CD4-positive, alpha-beta memory T cell (primary cell): ENCODE results near the gene ATP2C1. TPM values are rescaled to one million over a fixed set of nuclear protein-coding genes. Genes with fewer than 3 reads are reported as not detected.
A peak's percentile ranks its signal among the peaks of the same experiment; 100 is the strongest.

Experiments
- CTCF ChIA-PET: fragments of 350-600 bp; sonication (Branson Sonifier 250); formaldehyde crosslinking; loops from one replicate; lab custom pipeline; 2021; ENCODE audit warnings: inconsistent platforms; ENCODE audit not compliant: partially characterized antibody; lab: Charles Lee
- POLR2A ChIA-PET: fragments of 350-600 bp; sonication (Branson Sonifier 250); formaldehyde crosslinking; loops from one replicate; lab custom pipeline; 2021; ENCODE audit not compliant: partially characterized antibody; lab: Charles Lee
- DNase-seq, 5 donors: peaks; one replicate each; pipeline versions ENCODE4 v3.0.0 to v3.0.0-alpha.2; 2020 to 2022; ENCODE audit warnings: mixed read lengths in 1 of 5
- H3K27ac ChIP-seq: one replicate; pipeline ENCODE4 v1.7.0; 2013; ENCODE audit warnings: low read depth, low read length
- H3K27me3 ChIP-seq: 2 replicates; pipeline ENCODE4 v1.7.0; 2013; ENCODE audit warnings: mild to moderate bottlenecking, low read length, moderate library complexity; ENCODE audit not compliant: insufficient read depth
- H3K36me3 ChIP-seq: 2 replicates; pipeline ENCODE4 v1.7.0; 2013; ENCODE audit warnings: mild to moderate bottlenecking, low read length, moderate library complexity; ENCODE audit not compliant: insufficient read depth
- H3K4me1 ChIP-seq: 2 replicates; pipeline ENCODE4 v1.7.0; 2013; ENCODE audit warnings: mild to moderate bottlenecking, low read length, moderate library complexity; ENCODE audit not compliant: insufficient read depth
- H3K4me3 ChIP-seq, 2 donors: one replicate each; pipeline ENCODE4 v1.7.0; 2013; ENCODE audit warnings: low read length in 2 of 2, mild to moderate bottlenecking in 1 of 2
- H3K9me3 ChIP-seq, 2 donors: one replicate each; pipeline ENCODE4 v1.7.0; 2013; ENCODE audit warnings: low read length in 2 of 2, control low read depth in 1 of 2; ENCODE audit not compliant: control insufficient read depth in 1 of 2
- H3K27ac Mint-ChIP-seq, 7 donors: one replicate each; pipeline ENCODE4 v1.8.0; 2020 to 2021; ENCODE audit warnings: mixed read lengths in 7 of 7, mild to moderate bottlenecking in 6 of 7, inconsistent platforms in 3 of 7, moderate library complexity in 3 of 7
- H3K27me3 Mint-ChIP-seq, 2 donors: one replicate each; pipeline ENCODE4 v1.8.0; 2020 to 2021; ENCODE audit warnings: mixed read lengths in 2 of 2
- H3K36me3 Mint-ChIP-seq, 2 donors: one replicate each; pipeline ENCODE4 v1.8.0; 2020 to 2021; ENCODE audit warnings: mixed read lengths in 2 of 2, inconsistent platforms in 1 of 2, mild to moderate bottlenecking in 1 of 2
- H3K4me1 Mint-ChIP-seq, 4 donors: one replicate each; pipeline ENCODE4 v1.8.0; 2020 to 2021; ENCODE audit warnings: mixed read lengths in 4 of 4, mild to moderate bottlenecking in 1 of 4
- H3K4me3 Mint-ChIP-seq, 8 donors: one replicate each; pipeline ENCODE4 v1.8.0; 2020 to 2021; ENCODE audit warnings: mixed read lengths in 8 of 8, mild to moderate bottlenecking in 7 of 8, moderate library complexity in 6 of 8, inconsistent platforms in 3 of 8
- H3K9me3 Mint-ChIP-seq, 8 donors: one replicate each; pipeline ENCODE4 v1.8.0; 2020 to 2021; ENCODE audit warnings: mixed read lengths in 8 of 8, mild to moderate bottlenecking in 5 of 8, inconsistent platforms in 3 of 8, moderate library complexity in 1 of 8
- intact Hi-C: fragments of 100-400 bp; cut with micrococcal nuclease; formaldehyde crosslinking; loops from one replicate; pipeline ENCODE4 v1.15.1; 2023
- polyA plus RNA-seq, 2 donors: library from polyadenylated mRNA; unstranded; fragments of 300-500 nt; fragmentation: Illumina TruSeq; gene quantifications; one replicate each; pipeline ENCODE4 v1.2.3, GENCODE V29; 2021
- total RNA-seq, 2 experiments: library from RNA; stranded (reverse); gene quantifications; one replicate each; pipeline ENCODE4 v1.2.3, GENCODE V29; 2021

ATP2C1 gene
- total RNA-seq: 10 to 100 TPM; 56.3 to 57.3 TPM
- polyA plus RNA-seq: 10 to 100 TPM; 12.0 to 12.7 TPM

DNA sequence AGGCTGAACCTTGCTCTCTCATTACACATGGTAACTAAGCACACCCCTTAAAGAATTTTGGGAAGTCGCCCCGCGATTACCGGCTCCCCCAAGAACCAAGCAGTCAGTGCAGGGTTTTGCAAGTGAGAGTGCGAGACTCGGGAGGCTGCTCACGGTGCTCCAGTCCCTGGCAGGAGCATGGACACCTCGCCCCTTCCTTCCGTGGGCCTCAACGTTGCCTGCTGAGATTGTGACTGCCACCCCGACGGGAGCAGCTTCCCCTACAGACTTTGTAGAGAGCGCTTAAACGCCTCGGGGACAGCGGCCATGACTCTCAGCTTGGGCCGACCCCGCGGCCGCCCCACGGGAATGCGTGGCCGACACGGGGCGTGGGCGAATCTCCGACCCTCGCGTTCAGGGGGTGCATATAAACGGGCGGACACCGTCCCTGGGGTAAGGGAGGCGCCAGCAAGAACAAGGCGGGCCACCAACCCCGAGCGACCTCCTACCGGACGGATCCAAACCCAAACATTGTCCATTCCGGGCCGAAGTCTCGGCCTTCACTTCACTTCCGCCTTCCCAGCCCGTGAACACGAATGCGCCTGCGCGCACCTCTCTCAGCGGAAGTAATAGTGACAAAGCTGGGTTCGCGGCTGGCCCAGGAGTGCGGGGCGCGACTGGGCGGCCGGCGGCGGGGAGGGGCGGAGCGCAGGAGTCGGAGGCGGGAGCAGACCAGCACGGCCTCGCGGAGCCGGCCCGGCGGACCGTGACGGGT is at the start of gene ATP2C1:
Gene ATP2C1, plus strand, starts transcription at position 709 of the 754 bp plus-strand sequence. CDS start 686 bp downstream, outside the sequence.
- H3K27me3 ChIP-seq: no peaks in the 10 kb centered on the region
- peak; percentile 89 to 91 (median 89) for DNase-seq
- peak within 1 kb of the TSS; percentile 79 to 99 for H3K4me3 ChIP-seq
- peaks cover 0 to 10% of the 10 kb centered on the region in 2 donors for H3K36me3 Mint-ChIP-seq
- peaks cover 36% of the 10 kb centered on the region for H3K4me1 ChIP-seq
- H3K27ac Mint-ChIP-seq: peak within 1 kb of the TSS; percentile 99 to 100 (median 100)
- no peaks in the 10 kb centered on the region for H3K36me3 ChIP-seq
- peaks cover 27 to 54% (median 32%) of the 10 kb centered on the region in 4 donors for H3K4me1 Mint-ChIP-seq
- intact Hi-C loops: loop anchor here (1.0 to 5.0 kb wide), 10 partner anchors 13 to 1829 kb away; partner anchors contain the start of genes ASTE1, DNAJC13, IFT122 and NEK11
- peak within 1 kb of the TSS; percentile 99 for H3K27ac ChIP-seq
- no peaks in the 10 kb centered on the region for H3K9me3 ChIP-seq
- ChIA-PET POLR2A (interaction anchor here (0.6 to 3.0 kb wide), 18 partner anchors 12 to 1578 kb away, joined by 3 to 40 read pairs (median 4); partner anchors contain the start of genes ASTE1, DNAJC13, NEK11 and PIK3R4), CTCF (interaction anchor here (0.7 to 5.6 kb wide), 25 partner anchors 10 to 610 kb away, joined by 3 to 65 read pairs (median 3); partner anchors contain the start of genes ASTE1, NEK11, NUDT16 and PIK3R4)
- H3K9me3 Mint-ChIP-seq: peaks cover 0 to 1% (median 0%) of the 10 kb centered on the region in 8 donors
- H3K27me3 Mint-ChIP-seq: no peaks in the 10 kb centered on the region
- peak within 1 kb of the TSS; percentile 95 to 99 (median 98) for H3K4me3 Mint-ChIP-seq

DNA sequence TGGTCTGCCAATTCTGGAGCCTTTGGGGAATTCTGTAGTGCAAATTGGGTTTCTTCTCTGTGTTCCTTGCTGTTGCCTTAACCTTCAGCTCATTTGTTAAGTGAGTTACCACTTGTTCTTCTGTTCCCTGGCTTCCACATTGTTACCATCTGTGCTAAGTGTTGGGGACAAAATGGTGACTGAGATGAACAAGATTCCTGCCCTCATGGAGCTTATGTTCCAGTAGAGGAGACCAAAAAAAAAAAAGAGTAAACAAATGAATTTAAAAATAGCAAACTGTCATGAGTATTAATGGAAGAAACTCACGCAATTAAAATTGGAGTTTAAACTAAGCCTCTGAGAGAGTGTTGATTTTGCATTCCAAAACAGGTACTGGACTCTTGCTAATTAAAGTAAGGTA is 49.4 kb upstream of the ATP2C1 start:
- no peaks in the 10 kb centered on the region for H3K36me3 Mint-ChIP-seq
- ChIA-PET POLR2A (no interaction called here), CTCF (no interaction called here)
- peaks cover 0 to 2% of the 10 kb centered on the region in 2 donors for H3K27me3 Mint-ChIP-seq
- no peak for DNase-seq
- intact Hi-C loops: no loop called here
- H3K9me3 Mint-ChIP-seq: no peaks in the 10 kb centered on the region
- H3K36me3 ChIP-seq: no peaks in the 10 kb centered on the region
- no peak overlapping the region for H3K4me3 Mint-ChIP-seq
- no peak overlapping the region for H3K27ac Mint-ChIP-seq
- no peaks in the 10 kb centered on the region for H3K9me3 ChIP-seq
- no peak overlapping the region for H3K27ac ChIP-seq
- no peaks in the 10 kb centered on the region for H3K27me3 ChIP-seq
- H3K4me1 Mint-ChIP-seq: peaks cover 0 to 5% (median under 1%) of the 10 kb centered on the region in 4 donors
- no peak overlapping the region for H3K4me3 ChIP-seq
- H3K4me1 ChIP-seq: no peaks in the 10 kb centered on the region

GRCh38 chr3:130846181-130846580 is 47.7 kb upstream of the ATP2C1 start:
- DNase-seq: no peak
- peaks cover 12 to 16% (median 13%) of the 10 kb centered on the region in 4 donors for H3K4me1 Mint-ChIP-seq
- intact Hi-C loops: no loop called here
- no peaks in the 10 kb centered on the region for H3K9me3 Mint-ChIP-seq
- Histone ChIP-seq H3K4me3 (no peak overlapping the region), H3K27ac (no peak overlapping the region), H3K36me3 (no peaks in the 10 kb centered on the region), H3K27me3 (no peaks in the 10 kb centered on the region), H3K9me3 (no peaks in the 10 kb centered on the region), H3K4me1 (peaks cover 14% of the 10 kb centered on the region)
- POLR2A ChIA-PET: no interaction called here
- H3K27ac Mint-ChIP-seq: no peak overlapping the region
- H3K4me3 Mint-ChIP-seq: no peak overlapping the region
- CTCF ChIA-PET: no interaction called here
- peaks cover 0 to 2% of the 10 kb centered on the region in 2 donors for H3K27me3 Mint-ChIP-seq
- H3K36me3 Mint-ChIP-seq: no peaks in the 10 kb centered on the region

DNA sequence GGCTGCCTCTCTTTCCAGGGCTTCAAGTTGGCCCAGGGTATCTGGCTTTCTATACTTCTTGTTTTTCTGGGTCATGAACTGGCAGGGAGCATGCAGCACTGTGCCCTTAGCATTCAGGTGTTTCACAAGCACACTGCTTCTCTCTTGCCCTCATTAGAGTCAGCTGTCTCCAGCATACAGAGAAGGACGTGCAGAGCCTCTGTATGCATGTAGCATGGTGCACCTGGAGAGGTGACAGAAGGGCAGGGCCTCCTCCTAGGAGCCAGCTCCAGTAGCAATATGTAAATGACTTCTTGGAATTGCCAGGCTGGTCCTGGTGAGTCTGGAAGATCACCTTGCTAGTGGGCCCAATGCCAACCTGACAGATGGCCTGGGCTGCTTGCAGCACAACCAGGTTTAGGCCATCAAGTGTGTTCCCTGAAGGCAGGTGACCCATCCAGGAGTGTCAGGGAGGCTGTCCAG is 44.8 kb upstream of the ATP2C1 start:
- Histone ChIP-seq H3K36me3 (no peaks in the 10 kb centered on the region), H3K4me3 (no peak overlapping the region), H3K9me3 (no peaks in the 10 kb centered on the region), H3K4me1 (peaks cover 21% of the 10 kb centered on the region), H3K27ac (no peak overlapping the region), H3K27me3 (no peaks in the 10 kb centered on the region)
- no peaks in the 10 kb centered on the region for H3K9me3 Mint-ChIP-seq
- CTCF ChIA-PET: no interaction called here
- no peaks in the 10 kb centered on the region for H3K36me3 Mint-ChIP-seq
- H3K4me1 Mint-ChIP-seq: peaks cover 12 to 19% (median 13%) of the 10 kb centered on the region in 4 donors
- intact Hi-C loops: no loop called here
- POLR2A ChIA-PET: no interaction called here
- peaks cover 0 to 2% of the 10 kb centered on the region in 2 donors for H3K27me3 Mint-ChIP-seq
- peak overlapping the region in 2 of 7 donors; percentile 57 to 69 for H3K27ac Mint-ChIP-seq
- DNase-seq: no peak
- H3K4me3 Mint-ChIP-seq: no peak overlapping the region

GRCh38 chr3:130850044-130850797 is 43.7 kb upstream of the ATP2C1 start:
- DNase-seq: peak; percentile 20 to 79 (median 35)
- peaks cover 12 to 19% (median 13%) of the 10 kb centered on the region in 4 donors for H3K4me1 Mint-ChIP-seq
- H3K27ac Mint-ChIP-seq: peak overlapping the region in 5 of 7 donors; percentile 10 to 69 (median 38)
- H3K4me3 ChIP-seq: no peak overlapping the region
- intact Hi-C loops: no loop called here
- H3K9me3 Mint-ChIP-seq: no peaks in the 10 kb centered on the region
- ChIA-PET CTCF (interaction anchor here (0.5 to 0.8 kb wide), 2 partner anchors 39 to 43 kb away, joined by 3 to 4 read pairs; no protein-coding TSS in a partner anchor), POLR2A (no interaction called here)
- H3K36me3 ChIP-seq: no peaks in the 10 kb centered on the region
- H3K27ac ChIP-seq: no peak overlapping the region
- no peaks in the 10 kb centered on the region for H3K36me3 Mint-ChIP-seq
- peak overlapping the region in 7 of 8 donors; percentile 21 to 66 (median 46) for H3K4me3 Mint-ChIP-seq
- H3K4me1 ChIP-seq: peaks cover 21% of the 10 kb centered on the region
- H3K27me3 ChIP-seq: no peaks in the 10 kb centered on the region
- H3K9me3 ChIP-seq: no peaks in the 10 kb centered on the region
- H3K27me3 Mint-ChIP-seq: peaks cover 0 to 2% of the 10 kb centered on the region in 2 donors

DNA sequence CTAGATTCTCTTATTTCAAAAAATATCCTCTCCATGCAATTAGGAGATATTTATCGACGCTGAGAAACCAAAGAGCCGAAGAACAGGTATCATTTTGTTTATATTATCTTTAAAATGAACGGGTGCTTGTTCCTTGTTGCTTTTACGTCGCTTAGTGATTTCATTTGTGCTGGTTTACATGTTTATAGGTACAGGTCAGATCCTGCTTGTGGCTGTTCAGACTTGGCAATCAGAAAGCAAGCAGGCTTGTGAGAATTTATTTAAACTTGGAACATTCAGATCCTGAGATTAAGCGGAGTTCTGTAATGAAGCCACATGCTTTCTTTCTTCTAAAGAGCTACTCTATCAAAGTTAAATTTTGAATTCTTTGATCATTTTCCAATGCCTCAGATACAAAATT is 43.0 kb upstream of the ATP2C1 start:
- Histone ChIP-seq H3K4me3 (no peak overlapping the region), H3K9me3 (no peaks in the 10 kb centered on the region), H3K4me1 (peaks cover 21% of the 10 kb centered on the region), H3K36me3 (no peaks in the 10 kb centered on the region), H3K27ac (no peak overlapping the region), H3K27me3 (no peaks in the 10 kb centered on the region)
- ChIA-PET POLR2A (no interaction called here), CTCF (interaction anchor here (0.8 kb wide), 1 partner anchor 42 kb away, joined by 3 read pairs; no protein-coding TSS in a partner anchor)
- H3K27me3 Mint-ChIP-seq: peaks cover 2% of the 10 kb centered on the region in 2 donors
- no peaks in the 10 kb centered on the region for H3K9me3 Mint-ChIP-seq
- intact Hi-C loops: no loop called here
- H3K4me1 Mint-ChIP-seq: peaks cover 12 to 19% (median 13%) of the 10 kb centered on the region in 4 donors
- peak overlapping the region in 6 of 8 donors; percentile 10 to 64 (median 34) for H3K4me3 Mint-ChIP-seq
- no peaks in the 10 kb centered on the region for H3K36me3 Mint-ChIP-seq
- peak overlapping the region in 3 of 7 donors; percentile 47 to 69 (median 61) for H3K27ac Mint-ChIP-seq
- no peak for DNase-seq
